ENCODE data around the gene LRRC14B. TPM values are rescaled to one million over a fixed set of nuclear protein-coding genes. Genes with fewer than 3 reads are reported as not detected.

LRRC14B gene
- total RNA-seq, 1 experiment from 2014 or later = not detected

GRCh38 chr5:169728-170094 lies 21.6 kb upstream of the LRRC14B start:
- H3K27ac ChIP-seq (ENCODE audit: low read length) = peak overlapping the region; percentile 95
- H3K9me3 ChIP-seq (ENCODE audit: low read length) = no peaks in the 10 kb centered on the region
- DNase-seq (no peak), ATAC-seq (no peak)
- H3F3A ChIP-seq (ENCODE audit: low read length, unreplicated experiment) = no peaks in the 10 kb centered on the region
- no peaks in the 10 kb centered on the region for H4K20me1 ChIP-seq (ENCODE audit: low read length)
- no peaks in the 10 kb centered on the region for H3K36me3 ChIP-seq (ENCODE audit: low read depth, low read length)
- no peak overlapping the region for H3K4me3 ChIP-seq (ENCODE audit: low read length)
- H3K4me1 ChIP-seq (ENCODE audit: insufficient read depth, low read length) = peaks cover 24% of the 10 kb centered on the region
- no peaks in the 10 kb centered on the region for H3K9me2 ChIP-seq (replicated peaks; ENCODE audit: low read length)
- no peaks in the 10 kb centered on the region for H3K79me2 ChIP-seq (ENCODE audit: low read length)
- intact Hi-C loops (cut with micrococcal nuclease) = no loop called here
- TF ChIP-seq EZH2 (IDR thresholded peaks at IDR 0.05; ENCODE audit: low read length, unreplicated experiment) (no peak), CTCF (conservative IDR thresholded peaks at IDR 0.05; ENCODE audit: low read depth, low read length) (no peak), EZH2phosphoT487 (IDR thresholded peaks at IDR 0.05; ENCODE audit: borderline replicate concordance, low read length) (no peak)
- no peak overlapping the region for H3K4me2 ChIP-seq (ENCODE audit: low read length)
- H3K9ac ChIP-seq (ENCODE audit: low read length) = peak overlapping the region; percentile 89
- H3K27me3 ChIP-seq (ENCODE audit: low read length) = no peaks in the 10 kb centered on the region
- ChIA-PET CTCF (no interaction called here), POLR2A (ENCODE audit: unreplicated experiment) (interaction anchor here (1.0 kb wide), 1 partner anchor 22 kb away, joined by 4 read pairs; no protein-coding TSS in a partner anchor)
- no TSS peak for BruUV-seq (replicated peaks)
- no peak overlapping the region for H2AFZ ChIP-seq (ENCODE audit: low read length)

- Histone ChIP-seq H3K27ac (ENCODE audit: low read length) (no peak overlapping the region), H3K9me3 (ENCODE audit: low read length) (no peaks in the 10 kb centered on the region), H3K9me2 (replicated peaks; ENCODE audit: low read length) (no peaks in the 10 kb centered on the region), H3K4me1 (ENCODE audit: insufficient read depth, low read length) (peaks cover 24% of the 10 kb centered on the region), H3F3A (ENCODE audit: low read length, unreplicated experiment) (no peaks in the 10 kb centered on the region), H3K4me3 (ENCODE audit: low read length) (no peak overlapping the region), H3K4me2 (ENCODE audit: low read length) (no peak overlapping the region), H3K27me3 (ENCODE audit: low read length) (no peaks in the 10 kb centered on the region), H3K9ac (ENCODE audit: low read length) (no peak overlapping the region), H2AFZ (ENCODE audit: low read length) (no peak overlapping the region), H3K36me3 (ENCODE audit: low read depth, low read length) (no peaks in the 10 kb centered on the region), H3K79me2 (ENCODE audit: low read length) (no peaks in the 10 kb centered on the region), H4K20me1 (ENCODE audit: low read length) (no peaks in the 10 kb centered on the region)
- POLR2A ChIA-PET (ENCODE audit: unreplicated experiment) = no interaction called here
- DNase-seq (no peak), ATAC-seq (no peak)
- intact Hi-C loops (cut with micrococcal nuclease) = no loop called here
- TF ChIP-seq CTCF (conservative IDR thresholded peaks at IDR 0.05; ENCODE audit: low read depth, low read length) = no peak
- TF ChIP-seq EZH2 (IDR thresholded peaks at IDR 0.05; ENCODE audit: low read length, unreplicated experiment) = no peak
- TF ChIP-seq EZH2phosphoT487 (IDR thresholded peaks at IDR 0.05; ENCODE audit: borderline replicate concordance, low read length) = no peak
- BruUV-seq (replicated peaks) = no TSS peak
- CTCF ChIA-PET = no interaction called here
These were observed 20.1 kb upstream of the LRRC14B start for GRCh38 chr5:170971-171800.

- no peak for DNase-seq
- Histone ChIP-seq H3K9me2 (replicated peaks; ENCODE audit: low read length) (no peaks in the 10 kb centered on the region), H3F3A (ENCODE audit: low read length, unreplicated experiment) (no peaks in the 10 kb centered on the region), H3K27me3 (ENCODE audit: low read length) (no peaks in the 10 kb centered on the region), H3K4me3 (ENCODE audit: low read length) (no peak overlapping the region), H4K20me1 (ENCODE audit: low read length) (no peaks in the 10 kb centered on the region), H2AFZ (ENCODE audit: low read length) (no peak overlapping the region), H3K27ac (ENCODE audit: low read length) (no peak overlapping the region), H3K9ac (ENCODE audit: low read length) (no peak overlapping the region), H3K4me2 (ENCODE audit: low read length) (no peak overlapping the region), H3K9me3 (ENCODE audit: low read length) (no peaks in the 10 kb centered on the region), H3K79me2 (ENCODE audit: low read length) (no peaks in the 10 kb centered on the region), H3K36me3 (ENCODE audit: low read depth, low read length) (no peaks in the 10 kb centered on the region), H3K4me1 (ENCODE audit: insufficient read depth, low read length) (peaks cover 24% of the 10 kb centered on the region)
- intact Hi-C loops (cut with micrococcal nuclease) = no loop called here
- TF ChIP-seq EZH2phosphoT487 (IDR thresholded peaks at IDR 0.05; ENCODE audit: borderline replicate concordance, low read length) = no peak
- no peak for TF ChIP-seq CTCF (conservative IDR thresholded peaks at IDR 0.05; ENCODE audit: low read depth, low read length)
- no peak for TF ChIP-seq EZH2 (IDR thresholded peaks at IDR 0.05; ENCODE audit: low read length, unreplicated experiment)
- ATAC-seq = no peak
- ChIA-PET POLR2A (ENCODE audit: unreplicated experiment) (no interaction called here), CTCF (no interaction called here)
- no TSS peak for BruUV-seq (replicated peaks)
These were observed 19.4 kb upstream of the LRRC14B start for GRCh38 chr5:171801-172331.

Measured in PC-3 (cell line).